ENCODE data around the gene TMEM245.
"Not testable (repeated sequence)": the region's sequence is repeated elsewhere in the genome, so short reads cannot be mapped to it uniquely, and the experiment has no call there.

The TMEM245 gene

GRCh38 chr9:108994695-108995094 is 125.1 kb downstream of the TMEM245 start:
- no peak overlapping the region for H3K9ac ChIP-seq (ENCODE audit: low read length)
- H3K4me1 ChIP-seq (ENCODE audit: control insufficient read depth, insufficient read depth, low read length): peaks cover 3% of the 10 kb centered on the region

GRCh38 chr9:108991479-108991878 is 128.3 kb downstream of the TMEM245 start:
- Histone ChIP-seq H3K36me3 (ENCODE audit: control insufficient read depth, insufficient read depth, low read length) (no peaks in the 10 kb centered on the region), H3K27me3 (ENCODE audit: control insufficient read depth, insufficient read depth, low read length) (no peaks in the 10 kb centered on the region), H3K4me3 (ENCODE audit: low read length) (no peak overlapping the region), H3K9me3 (ENCODE audit: control insufficient read depth, low read length) (no peaks in the 10 kb centered on the region), H3K4me1 (ENCODE audit: control insufficient read depth, insufficient read depth, low read length) (peaks cover 3% of the 10 kb centered on the region), H3K9ac (ENCODE audit: low read length) (no peak overlapping the region)

More at GRCh38 chr9:108994695-108995094, 125.1 kb downstream of the TMEM245 start:
- Histone ChIP-seq H3K27me3 (ENCODE audit: control insufficient read depth, insufficient read depth, low read length) (no peaks in the 10 kb centered on the region), H3K9me3 (ENCODE audit: control insufficient read depth, low read length) (no peaks in the 10 kb centered on the region), H3K4me3 (ENCODE audit: low read length) (no peak overlapping the region), H3K36me3 (ENCODE audit: control insufficient read depth, insufficient read depth, low read length) (no peaks in the 10 kb centered on the region)

- no peak overlapping the region for H3K4me3 ChIP-seq (ENCODE audit: low read length)
- H3K9ac ChIP-seq (ENCODE audit: low read length): no peak overlapping the region
- no peaks in the 10 kb centered on the region for H3K4me1 ChIP-seq (ENCODE audit: control insufficient read depth, insufficient read depth, low read length)
- H3K9me3 ChIP-seq (ENCODE audit: control insufficient read depth, low read length): no peaks in the 10 kb centered on the region
- no peaks in the 10 kb centered on the region for H3K27me3 ChIP-seq (ENCODE audit: control insufficient read depth, insufficient read depth, low read length)
- H3K36me3 ChIP-seq (ENCODE audit: control insufficient read depth, insufficient read depth, low read length): no peaks in the 10 kb centered on the region
Measured at GRCh38 chr9:108983885-108984284, 135.9 kb downstream of the TMEM245 start.

- H3K9ac ChIP-seq (ENCODE audit: low read length): no peak overlapping the region
- H3K9me3 ChIP-seq (ENCODE audit: control insufficient read depth, low read length): no peaks in the 10 kb centered on the region
- H3K27me3 ChIP-seq (ENCODE audit: control insufficient read depth, insufficient read depth, low read length): no peaks in the 10 kb centered on the region
- H3K36me3 ChIP-seq (ENCODE audit: control insufficient read depth, insufficient read depth, low read length): no peaks in the 10 kb centered on the region
- no peaks in the 10 kb centered on the region for H3K4me1 ChIP-seq (ENCODE audit: control insufficient read depth, insufficient read depth, low read length)
- no peak overlapping the region for H3K4me3 ChIP-seq (ENCODE audit: low read length)
Measured at GRCh38 chr9:108980893-108981292, 138.9 kb downstream of the TMEM245 start.

GRCh38 chr9:108978205-108978604 is 141.5 kb downstream of the TMEM245 start:
- Histone ChIP-seq H3K27me3 (ENCODE audit: control insufficient read depth, insufficient read depth, low read length) (no peaks in the 10 kb centered on the region), H3K36me3 (ENCODE audit: control insufficient read depth, insufficient read depth, low read length) (no peaks in the 10 kb centered on the region), H3K4me1 (ENCODE audit: control insufficient read depth, insufficient read depth, low read length) (no peaks in the 10 kb centered on the region), H3K9me3 (ENCODE audit: control insufficient read depth, low read length) (no peaks in the 10 kb centered on the region), H3K4me3 (ENCODE audit: low read length) (no peak overlapping the region), H3K9ac (ENCODE audit: low read length) (no peak overlapping the region)

- H3K9me3 ChIP-seq (ENCODE audit: control insufficient read depth, low read length): no peaks in the 10 kb centered on the region
- no peak overlapping the region for H3K4me3 ChIP-seq (ENCODE audit: low read length)
- H3K4me1 ChIP-seq (ENCODE audit: control insufficient read depth, insufficient read depth, low read length): no peaks in the 10 kb centered on the region
- no peaks in the 10 kb centered on the region for H3K36me3 ChIP-seq (ENCODE audit: control insufficient read depth, insufficient read depth, low read length)
- no peaks in the 10 kb centered on the region for H3K27me3 ChIP-seq (ENCODE audit: control insufficient read depth, insufficient read depth, low read length)
- H3K9ac ChIP-seq (ENCODE audit: low read length): no peak overlapping the region
Measured at GRCh38 chr9:108973895-108974294, 145.9 kb downstream of the TMEM245 start.

GRCh38 chr9:108972626-108973209 is 147.0 kb downstream of the TMEM245 start:
- Histone ChIP-seq H3K9ac (ENCODE audit: low read length) (no peak overlapping the region), H3K9me3 (ENCODE audit: control insufficient read depth, low read length) (no peaks in the 10 kb centered on the region), H3K4me3 (ENCODE audit: low read length) (no peak overlapping the region), H3K4me1 (ENCODE audit: control insufficient read depth, insufficient read depth, low read length) (no peaks in the 10 kb centered on the region), H3K36me3 (ENCODE audit: control insufficient read depth, insufficient read depth, low read length) (no peaks in the 10 kb centered on the region), H3K27me3 (ENCODE audit: control insufficient read depth, insufficient read depth, low read length) (no peaks in the 10 kb centered on the region)

- no peaks in the 10 kb centered on the region for H3K4me1 ChIP-seq (ENCODE audit: control insufficient read depth, insufficient read depth, low read length)
- no peak overlapping the region for H3K9ac ChIP-seq (ENCODE audit: low read length)
- no peaks in the 10 kb centered on the region for H3K9me3 ChIP-seq (ENCODE audit: control insufficient read depth, low read length)
- no peak overlapping the region for H3K4me3 ChIP-seq (ENCODE audit: low read length)
- no peaks in the 10 kb centered on the region for H3K36me3 ChIP-seq (ENCODE audit: control insufficient read depth, insufficient read depth, low read length)
- H3K27me3 ChIP-seq (ENCODE audit: control insufficient read depth, insufficient read depth, low read length): no peaks in the 10 kb centered on the region
Measured at GRCh38 chr9:108972186-108972585, 147.6 kb downstream of the TMEM245 start.

- not testable (repeated sequence) for H3K9ac ChIP-seq (ENCODE audit: low read length); H3K4me3 ChIP-seq (ENCODE audit: low read length); H3K4me1 ChIP-seq (ENCODE audit: control insufficient read depth, insufficient read depth, low read length); H3K36me3 ChIP-seq (ENCODE audit: control insufficient read depth, insufficient read depth, low read length); H3K9me3 ChIP-seq (ENCODE audit: control insufficient read depth, low read length); H3K27me3 ChIP-seq (ENCODE audit: control insufficient read depth, insufficient read depth, low read length)
Measured at GRCh38 chr9:108971392-108971791, 148.4 kb downstream of the TMEM245 start.

GRCh38 chr9:108967916-108968315 is 151.8 kb downstream of the TMEM245 start:
- Histone ChIP-seq H3K9ac (ENCODE audit: low read length) (no peak overlapping the region), H3K4me3 (ENCODE audit: low read length) (no peak overlapping the region), H3K9me3 (ENCODE audit: control insufficient read depth, low read length) (no peaks in the 10 kb centered on the region), H3K27me3 (ENCODE audit: control insufficient read depth, insufficient read depth, low read length) (no peaks in the 10 kb centered on the region), H3K4me1 (ENCODE audit: control insufficient read depth, insufficient read depth, low read length) (no peaks in the 10 kb centered on the region), H3K36me3 (ENCODE audit: control insufficient read depth, insufficient read depth, low read length) (no peaks in the 10 kb centered on the region)
